C4-2B (cell line): Measurements from ENCODE around the gene HBD.

Experiments
- ZFX ChIP-seq: fragments of 450-650 bp; IDR thresholded peaks from 2 replicates; pipeline ENCODE4 v1.6.1; 2017
- TF ChIP-seq, protein P1 (sequence below): fragments of 450-650 bp; conservative IDR thresholded peaks from 2 replicates; pipeline ENCODE4 v1.5.1; 2017; ENCODE audit warnings: mild to moderate bottlenecking

DNA sequence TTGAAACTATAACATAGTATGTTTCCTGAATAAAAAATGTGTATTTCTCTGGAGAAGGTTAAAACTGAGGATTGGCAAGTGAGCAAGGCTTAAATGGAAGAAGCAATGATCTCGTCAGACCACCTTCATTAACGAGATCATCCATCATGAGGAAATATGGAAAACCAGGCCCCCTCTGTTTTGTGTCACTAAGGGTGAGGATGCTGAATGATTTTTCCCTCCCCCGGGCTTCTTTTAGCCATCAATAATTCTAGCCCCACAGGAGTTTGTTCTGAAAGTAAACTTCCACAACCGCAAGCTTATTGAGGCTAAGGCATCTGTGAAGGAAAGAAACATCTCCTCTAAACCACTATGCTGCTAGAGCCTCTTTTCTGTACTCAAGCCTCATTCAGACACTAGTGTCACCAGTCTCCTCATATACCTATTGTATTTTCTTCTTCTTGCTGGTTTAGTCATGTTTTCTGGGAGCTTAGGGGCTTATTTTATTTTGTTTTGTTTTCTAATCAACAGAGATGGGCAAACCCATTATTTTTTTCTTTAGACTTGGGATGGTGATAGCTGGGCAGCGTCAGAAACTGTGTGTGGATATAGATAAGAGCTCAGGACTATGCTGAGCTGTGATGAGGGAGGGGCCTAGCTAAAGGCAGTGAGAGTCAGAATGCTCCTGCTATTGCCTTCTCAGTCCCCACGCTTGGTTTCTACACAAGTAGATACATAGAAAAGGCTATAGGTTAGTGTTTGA, 41.3 kb upstream of the HBD start:
- TF ChIP-seq, protein P1, sequence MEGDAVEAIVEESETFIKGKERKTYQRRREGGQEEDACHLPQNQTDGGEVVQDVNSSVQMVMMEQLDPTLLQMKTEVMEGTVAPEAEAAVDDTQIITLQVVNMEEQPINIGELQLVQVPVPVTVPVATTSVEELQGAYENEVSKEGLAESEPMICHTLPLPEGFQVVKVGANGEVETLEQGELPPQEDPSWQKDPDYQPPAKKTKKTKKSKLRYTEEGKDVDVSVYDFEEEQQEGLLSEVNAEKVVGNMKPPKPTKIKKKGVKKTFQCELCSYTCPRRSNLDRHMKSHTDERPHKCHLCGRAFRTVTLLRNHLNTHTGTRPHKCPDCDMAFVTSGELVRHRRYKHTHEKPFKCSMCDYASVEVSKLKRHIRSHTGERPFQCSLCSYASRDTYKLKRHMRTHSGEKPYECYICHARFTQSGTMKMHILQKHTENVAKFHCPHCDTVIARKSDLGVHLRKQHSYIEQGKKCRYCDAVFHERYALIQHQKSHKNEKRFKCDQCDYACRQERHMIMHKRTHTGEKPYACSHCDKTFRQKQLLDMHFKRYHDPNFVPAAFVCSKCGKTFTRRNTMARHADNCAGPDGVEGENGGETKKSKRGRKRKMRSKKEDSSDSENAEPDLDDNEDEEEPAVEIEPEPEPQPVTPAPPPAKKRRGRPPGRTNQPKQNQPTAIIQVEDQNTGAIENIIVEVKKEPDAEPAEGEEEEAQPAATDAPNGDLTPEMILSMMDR, result no peak
- no peak for TF ChIP-seq ZFX
